Measurements from ENCODE around the gene RBMS3.

The RBMS3 gene

DNA sequence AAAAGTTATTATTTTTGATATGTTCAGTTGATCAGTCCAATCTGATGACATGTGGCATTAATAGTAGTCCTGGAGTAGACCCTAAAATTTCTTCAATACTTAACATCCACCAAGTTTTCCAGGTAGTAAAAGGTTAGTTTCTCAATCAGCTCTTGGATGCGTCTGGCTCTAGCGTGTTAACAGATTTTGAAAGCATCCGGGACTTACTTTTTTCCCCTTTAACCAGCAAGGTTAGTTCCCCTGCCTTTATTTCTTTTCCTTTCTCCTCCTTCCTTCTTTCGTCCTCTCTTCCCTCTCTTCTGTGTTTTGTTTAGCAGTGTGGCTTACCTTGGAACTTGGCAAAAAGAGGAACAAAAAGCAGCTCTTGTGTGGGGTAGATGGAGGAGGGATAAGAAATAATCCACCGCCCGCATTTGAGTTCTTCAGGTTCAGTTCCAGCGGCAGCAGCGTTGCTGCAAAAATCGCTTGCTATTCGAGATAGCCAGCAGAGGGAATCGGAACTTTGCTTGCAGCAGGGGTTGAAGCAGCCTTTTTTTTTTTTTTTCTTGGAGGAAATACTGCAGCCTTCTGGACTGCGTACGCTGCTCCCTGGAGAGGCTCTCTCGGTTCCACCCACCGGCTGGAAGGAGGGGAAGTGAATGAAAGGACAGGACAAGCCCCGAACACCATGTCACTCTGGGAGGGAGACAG, at the start of gene RBMS3:
Gene RBMS3 (plus strand): TSS at position 668 of the 690 bp plus-strand sequence.
- TF ChIP-seq, protein P1, sequence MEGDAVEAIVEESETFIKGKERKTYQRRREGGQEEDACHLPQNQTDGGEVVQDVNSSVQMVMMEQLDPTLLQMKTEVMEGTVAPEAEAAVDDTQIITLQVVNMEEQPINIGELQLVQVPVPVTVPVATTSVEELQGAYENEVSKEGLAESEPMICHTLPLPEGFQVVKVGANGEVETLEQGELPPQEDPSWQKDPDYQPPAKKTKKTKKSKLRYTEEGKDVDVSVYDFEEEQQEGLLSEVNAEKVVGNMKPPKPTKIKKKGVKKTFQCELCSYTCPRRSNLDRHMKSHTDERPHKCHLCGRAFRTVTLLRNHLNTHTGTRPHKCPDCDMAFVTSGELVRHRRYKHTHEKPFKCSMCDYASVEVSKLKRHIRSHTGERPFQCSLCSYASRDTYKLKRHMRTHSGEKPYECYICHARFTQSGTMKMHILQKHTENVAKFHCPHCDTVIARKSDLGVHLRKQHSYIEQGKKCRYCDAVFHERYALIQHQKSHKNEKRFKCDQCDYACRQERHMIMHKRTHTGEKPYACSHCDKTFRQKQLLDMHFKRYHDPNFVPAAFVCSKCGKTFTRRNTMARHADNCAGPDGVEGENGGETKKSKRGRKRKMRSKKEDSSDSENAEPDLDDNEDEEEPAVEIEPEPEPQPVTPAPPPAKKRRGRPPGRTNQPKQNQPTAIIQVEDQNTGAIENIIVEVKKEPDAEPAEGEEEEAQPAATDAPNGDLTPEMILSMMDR (IDR thresholded peaks at IDR 0.05), result no peak

DNA sequence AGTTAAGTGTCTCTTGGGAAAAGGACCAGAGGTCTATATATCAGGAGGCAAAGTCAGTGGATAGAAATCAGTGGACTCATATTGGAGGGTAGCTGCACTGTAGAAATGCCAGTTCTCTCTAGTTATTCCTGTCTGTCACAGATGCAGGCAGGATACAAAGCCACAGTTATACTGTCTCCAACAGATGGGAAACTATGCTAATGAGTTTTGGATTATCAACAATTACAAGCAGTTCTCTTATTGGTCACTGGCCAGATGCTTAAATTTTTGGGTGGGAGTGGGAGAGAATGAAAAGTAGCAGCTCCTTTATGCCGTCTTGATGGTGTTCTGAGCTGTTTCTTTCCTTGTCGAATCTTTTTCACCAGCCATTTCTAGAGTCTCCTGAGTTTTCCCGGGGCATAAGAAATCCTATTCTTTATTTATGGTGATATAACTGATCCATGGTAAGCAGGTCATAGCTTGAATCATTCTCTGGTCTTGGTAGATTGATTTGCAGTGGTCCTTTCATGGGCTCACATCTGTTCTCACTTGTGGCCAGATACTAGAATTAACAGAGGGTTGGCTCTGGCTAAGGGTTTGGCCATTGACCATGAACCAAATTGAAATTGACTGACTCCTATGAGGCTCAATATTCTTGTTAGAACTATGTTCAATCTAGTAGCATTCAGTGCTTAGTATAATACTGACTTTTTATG, 44.6 kb upstream of the RBMS3 start:
- TF ChIP-seq, protein P1 (IDR thresholded peaks at IDR 0.05), result no peak

DNA sequence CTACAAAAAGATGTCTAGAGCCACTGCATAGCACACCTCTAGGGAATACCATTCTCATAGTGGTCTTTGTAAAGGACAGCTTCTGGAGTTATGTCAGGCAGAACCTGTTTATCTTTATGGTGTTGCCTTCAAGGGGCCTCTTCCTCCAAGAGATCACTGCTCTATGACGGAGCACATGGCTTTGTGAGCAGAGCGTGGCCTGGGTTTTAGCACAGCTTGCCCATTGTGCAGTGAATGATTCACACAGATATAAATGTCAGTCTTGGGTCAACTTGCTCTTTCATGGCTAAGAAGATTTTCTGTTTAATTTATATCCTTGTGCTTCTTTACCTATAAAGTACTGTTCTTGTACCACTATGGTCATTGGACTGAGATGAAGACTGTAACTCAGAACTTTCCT, 41.5 kb upstream of the RBMS3 start:
- TF ChIP-seq, protein P1 (IDR thresholded peaks at IDR 0.05), result no peak

DNA sequence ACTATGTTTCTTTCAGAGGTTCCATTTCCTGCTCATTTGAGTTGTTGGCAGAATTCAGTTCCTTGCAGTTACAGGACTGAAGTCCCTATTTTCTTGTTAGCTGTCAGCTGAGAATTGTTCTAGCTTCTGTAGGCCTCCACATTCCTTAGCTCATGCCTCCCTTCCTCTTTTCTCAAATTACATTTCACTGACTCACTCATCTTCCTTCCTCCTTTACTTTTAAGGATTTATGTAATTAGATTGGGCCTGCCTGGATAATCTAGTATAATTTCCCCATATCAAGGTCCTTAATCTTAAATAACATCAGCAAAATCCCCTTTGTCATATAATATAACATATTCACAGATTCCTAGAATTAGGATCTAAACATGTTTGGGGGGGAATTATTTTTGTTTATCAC, 40.6 kb upstream of the RBMS3 start:
- TF ChIP-seq, protein P1 (IDR thresholded peaks at IDR 0.05), result no peak

DNA sequence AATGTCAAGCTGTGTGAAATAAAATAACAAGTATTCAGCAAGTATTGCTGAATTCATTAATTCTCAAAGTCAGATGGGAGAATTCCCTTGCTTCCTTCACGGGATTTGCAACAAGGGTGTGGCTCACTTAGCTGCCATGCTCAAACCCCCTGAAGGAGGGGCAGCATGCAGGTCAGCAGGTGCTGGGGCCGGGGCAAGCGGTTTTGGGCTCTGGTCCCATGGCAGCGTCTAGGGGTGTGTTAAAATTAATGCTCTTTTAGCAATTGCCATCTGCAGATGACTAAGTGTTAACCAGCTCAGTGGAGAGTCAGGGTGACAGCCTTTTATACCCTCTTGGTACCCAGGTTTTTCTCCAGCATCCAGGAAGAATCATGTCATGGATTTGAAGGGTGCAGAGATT, 40.0 kb upstream of the RBMS3 start:
- TF ChIP-seq, protein P1 (IDR thresholded peaks at IDR 0.05), result no peak

DNA sequence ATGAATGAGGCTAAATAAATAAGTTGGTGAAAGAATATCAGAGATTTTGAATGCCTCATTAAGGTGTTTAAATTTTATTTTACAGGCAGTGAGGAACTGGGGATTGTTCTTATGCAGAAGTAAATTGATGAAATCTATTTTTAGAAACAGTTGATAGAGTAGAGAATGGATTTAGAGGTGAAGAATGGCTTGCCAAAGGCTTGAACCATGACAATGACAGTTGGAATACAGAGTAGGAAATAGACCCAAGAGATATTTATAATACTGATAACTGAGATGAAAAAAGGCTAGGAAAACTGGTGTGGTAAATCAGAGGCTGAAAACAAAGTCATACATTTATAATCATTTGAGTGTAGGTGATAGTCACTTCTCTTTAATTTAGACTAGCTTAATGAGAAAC, 39.0 kb upstream of the RBMS3 start:
- TF ChIP-seq, protein P1 (IDR thresholded peaks at IDR 0.05), result no peak

DNA sequence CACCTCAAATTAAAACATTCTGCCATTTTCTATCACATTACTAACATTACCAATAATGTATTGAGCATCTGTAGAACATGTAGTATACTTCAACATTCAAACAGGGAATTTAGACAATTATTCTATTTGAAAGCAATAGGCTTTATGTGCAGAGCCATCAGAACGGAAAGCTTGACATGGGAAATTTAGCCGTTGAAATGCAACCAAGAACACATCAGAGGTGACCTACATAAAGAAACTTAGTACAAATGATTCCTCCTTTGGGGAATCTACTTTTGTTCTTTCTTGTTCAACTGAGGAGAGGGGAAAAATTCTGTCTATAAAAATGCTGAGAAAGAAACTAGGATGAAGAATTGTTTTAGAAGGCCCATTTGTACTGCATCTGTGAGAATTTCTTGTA, 38.6 kb upstream of the RBMS3 start:
- TF ChIP-seq, protein P1 (IDR thresholded peaks at IDR 0.05), result no peak

Measured in LNCAP (cell line).